ENCODE data around the gene CA11.

CA11 gene

DNA sequence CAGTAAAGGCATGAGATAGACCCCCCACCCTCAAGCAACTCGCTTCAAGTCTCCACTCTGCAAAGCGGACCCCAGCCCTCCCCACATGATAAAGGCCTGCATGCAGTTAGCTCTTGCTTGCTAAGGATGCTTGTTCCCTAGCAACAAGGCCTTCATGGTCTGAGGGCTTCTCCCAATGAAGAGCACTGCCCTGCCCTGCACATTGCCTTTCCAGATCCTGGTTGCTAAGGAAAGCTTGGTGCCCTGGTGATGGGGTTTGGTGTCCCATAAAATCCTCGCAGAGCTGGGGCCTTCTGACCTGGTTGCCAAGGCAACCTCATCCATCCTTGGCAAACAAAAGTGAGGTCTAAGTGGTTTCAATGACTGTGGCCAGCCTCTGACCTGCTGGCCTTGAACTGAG is 14.8 kb downstream of the CA11 start:
- CTCF ChIA-PET: no interaction called here
- POLR2A ChIA-PET (ENCODE audit: low non-redundant PET): interaction anchor here (0.5 kb wide), 1 partner anchor 120 kb away, joined by 3 read pairs; no protein-coding TSS in a partner anchor
- H3K27ac ChIP-seq: peak overlapping the region; percentile 99
- TF ChIP-seq, protein P1, sequence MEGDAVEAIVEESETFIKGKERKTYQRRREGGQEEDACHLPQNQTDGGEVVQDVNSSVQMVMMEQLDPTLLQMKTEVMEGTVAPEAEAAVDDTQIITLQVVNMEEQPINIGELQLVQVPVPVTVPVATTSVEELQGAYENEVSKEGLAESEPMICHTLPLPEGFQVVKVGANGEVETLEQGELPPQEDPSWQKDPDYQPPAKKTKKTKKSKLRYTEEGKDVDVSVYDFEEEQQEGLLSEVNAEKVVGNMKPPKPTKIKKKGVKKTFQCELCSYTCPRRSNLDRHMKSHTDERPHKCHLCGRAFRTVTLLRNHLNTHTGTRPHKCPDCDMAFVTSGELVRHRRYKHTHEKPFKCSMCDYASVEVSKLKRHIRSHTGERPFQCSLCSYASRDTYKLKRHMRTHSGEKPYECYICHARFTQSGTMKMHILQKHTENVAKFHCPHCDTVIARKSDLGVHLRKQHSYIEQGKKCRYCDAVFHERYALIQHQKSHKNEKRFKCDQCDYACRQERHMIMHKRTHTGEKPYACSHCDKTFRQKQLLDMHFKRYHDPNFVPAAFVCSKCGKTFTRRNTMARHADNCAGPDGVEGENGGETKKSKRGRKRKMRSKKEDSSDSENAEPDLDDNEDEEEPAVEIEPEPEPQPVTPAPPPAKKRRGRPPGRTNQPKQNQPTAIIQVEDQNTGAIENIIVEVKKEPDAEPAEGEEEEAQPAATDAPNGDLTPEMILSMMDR (conservative IDR thresholded peaks at IDR 0.05; ENCODE audit: low read depth): no peak
- no peak for DNase-seq (ENCODE audit: low spot score)

DNA sequence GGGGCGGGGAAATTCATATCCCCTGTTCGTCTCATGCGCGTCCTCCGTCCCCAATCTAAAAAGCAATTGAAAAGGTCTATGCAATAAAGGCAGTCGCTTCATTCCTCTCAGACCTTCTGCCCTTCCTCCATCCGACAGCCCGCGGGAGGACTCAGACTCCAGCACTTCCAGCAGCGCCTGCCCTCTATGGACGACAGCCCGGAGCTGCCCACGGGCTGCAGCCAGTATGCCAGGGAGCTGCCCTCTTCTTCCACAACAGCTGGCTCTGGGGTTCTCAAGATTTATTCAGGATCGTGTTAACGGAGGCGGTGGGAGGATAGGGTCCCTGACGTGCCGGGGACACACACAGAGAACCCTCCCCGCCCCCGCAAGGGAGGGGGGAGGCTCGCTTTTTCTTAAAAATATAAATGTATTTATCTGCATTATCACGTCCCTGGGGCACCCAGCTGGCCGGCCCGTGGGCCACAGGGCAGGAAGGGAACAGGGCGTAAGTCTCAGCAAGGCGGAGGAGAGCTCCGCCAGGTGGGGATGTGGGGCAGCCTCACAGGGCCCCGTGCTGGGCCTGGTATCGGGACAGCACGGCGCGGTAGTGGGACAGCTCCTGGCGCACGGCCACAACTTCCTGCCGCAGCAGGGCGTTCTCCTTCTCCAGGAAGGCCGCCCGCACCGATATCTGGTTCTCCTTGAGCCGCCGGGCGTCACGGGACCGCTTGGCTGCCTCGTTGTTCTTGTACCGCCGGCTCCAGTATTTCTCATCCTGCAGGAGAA is 15.5 kb downstream of the CA11 start:
- TF ChIP-seq, protein P1 (conservative IDR thresholded peaks at IDR 0.05; ENCODE audit: low read depth): no peak
- H3K27ac ChIP-seq: peak overlapping the region; percentile 99
- ChIA-PET POLR2A (ENCODE audit: low non-redundant PET) (interaction anchor here (0.5 to 1.0 kb wide), 2 partner anchors 29 to 121 kb away, joined by 3 read pairs; no protein-coding TSS in a partner anchor), CTCF (interaction anchor here (0.7 kb wide), 1 partner anchor 304 kb away, joined by 3 read pairs; no protein-coding TSS in a partner anchor)
- no peak for DNase-seq (ENCODE audit: low spot score)

DNA sequence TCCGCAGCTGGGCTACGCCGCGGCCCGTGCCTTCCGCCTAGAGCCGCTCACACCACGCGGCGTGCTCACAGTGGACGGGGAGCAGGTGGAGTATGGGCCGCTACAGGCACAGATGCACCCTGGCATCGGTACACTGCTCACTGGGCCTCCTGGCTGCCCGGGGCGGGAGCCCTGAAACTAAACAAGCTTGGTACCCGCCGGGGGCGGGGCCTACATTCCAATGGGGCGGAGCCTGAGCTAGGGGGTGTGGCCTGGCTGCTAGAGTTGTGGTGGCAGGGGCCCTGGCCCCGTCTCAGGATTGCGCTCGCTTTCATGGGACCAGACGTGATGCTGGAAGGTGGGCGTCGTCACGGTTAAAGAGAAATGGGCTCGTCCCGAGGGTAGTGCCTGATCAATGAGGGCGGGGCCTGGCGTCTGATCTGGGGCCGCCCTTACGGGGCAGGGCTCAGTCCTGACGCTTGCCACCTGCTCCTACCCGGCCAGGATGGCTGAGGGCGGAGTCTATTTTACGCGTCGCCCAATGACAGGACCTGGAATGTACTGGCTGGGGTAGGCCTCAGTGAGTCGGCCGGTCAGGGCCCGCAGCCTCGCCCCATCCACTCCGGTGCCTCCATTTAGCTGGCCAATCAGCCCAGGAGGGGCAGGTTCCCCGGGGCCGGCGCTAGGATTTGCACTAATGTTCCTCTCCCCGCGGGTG is 16.2 kb downstream of the CA11 start:
- CTCF ChIA-PET: no interaction called here
- TF ChIP-seq, protein P1 (conservative IDR thresholded peaks at IDR 0.05; ENCODE audit: low read depth): no peak
- H3K27ac ChIP-seq: peak overlapping the region; percentile 99
- DNase-seq (ENCODE audit: low spot score): no peak
- POLR2A ChIA-PET (ENCODE audit: low non-redundant PET): interaction anchor here (1.0 kb wide), 1 partner anchor 30 kb away, joined by 3 read pairs; no protein-coding TSS in a partner anchor

DNA sequence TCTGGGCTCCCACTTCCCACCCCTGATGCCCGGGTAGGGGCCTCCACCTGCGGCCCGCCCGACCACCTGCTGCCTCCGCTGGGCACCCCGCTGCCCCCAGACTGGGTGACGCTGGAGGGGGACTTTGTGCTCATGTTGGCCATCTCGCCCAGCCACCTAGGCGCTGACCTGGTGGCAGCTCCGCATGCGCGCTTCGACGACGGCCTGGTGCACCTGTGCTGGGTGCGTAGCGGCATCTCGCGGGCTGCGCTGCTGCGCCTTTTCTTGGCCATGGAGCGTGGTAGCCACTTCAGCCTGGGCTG is 16.7 kb downstream of the CA11 start:
- TF ChIP-seq, protein P1 (conservative IDR thresholded peaks at IDR 0.05; ENCODE audit: low read depth): no peak
- no peak for DNase-seq (ENCODE audit: low spot score)
- peak overlapping the region; percentile 99 for H3K27ac ChIP-seq
- ChIA-PET POLR2A (ENCODE audit: low non-redundant PET) (interaction anchor here (0.8 to 1.0 kb wide), 2 partner anchors 16 to 30 kb away, joined by 3 to 4 read pairs; no protein-coding TSS in a partner anchor), CTCF (no interaction called here)

DNA sequence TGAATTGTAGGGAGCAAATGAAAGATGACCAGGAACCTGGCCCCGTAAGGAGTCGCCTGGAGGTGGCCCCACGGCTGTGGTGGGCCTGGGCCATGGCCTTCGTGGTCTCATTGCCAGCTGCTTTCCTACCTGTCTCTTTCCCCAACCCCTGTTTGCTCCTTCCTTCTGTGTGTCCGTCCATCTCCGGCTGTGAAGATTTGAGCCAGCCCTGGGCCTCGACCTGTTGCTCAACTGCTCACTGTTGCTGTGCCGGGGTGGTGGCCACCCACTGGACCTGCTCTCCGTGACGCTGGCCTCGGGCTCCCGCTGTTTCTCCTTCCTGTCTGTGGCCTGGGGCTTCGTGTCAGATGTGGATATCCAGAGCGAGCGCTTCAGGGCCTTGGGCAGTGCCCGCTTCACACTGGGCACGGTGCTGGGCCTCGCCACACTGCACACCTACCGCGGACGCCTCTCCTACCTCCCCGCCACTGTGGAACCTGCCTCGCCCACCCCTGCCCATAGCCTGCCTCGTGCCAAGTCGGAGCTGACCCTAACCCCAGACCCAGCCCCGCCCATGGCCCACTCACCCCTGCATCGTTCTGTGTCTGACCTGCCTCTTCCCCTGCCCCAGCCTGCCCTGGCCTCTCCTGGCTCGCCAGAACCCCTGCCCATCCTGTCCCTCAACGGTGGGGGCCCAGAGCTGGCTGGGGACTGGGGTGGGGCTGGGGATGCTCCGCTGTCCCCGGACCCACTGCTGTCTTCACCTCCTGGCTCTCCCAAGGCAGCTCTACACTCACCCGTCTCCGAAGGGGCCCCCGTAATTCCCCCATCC is 17.3 kb downstream of the CA11 start:
- ChIA-PET CTCF (no interaction called here), POLR2A (ENCODE audit: low non-redundant PET) (interaction anchor here (0.8 to 1.6 kb wide), 2 partner anchors 10 to 15 kb away, joined by 4 read pairs; partner anchors contain the start of genes RPL18 and SPHK2)
- no peak for DNase-seq (ENCODE audit: low spot score)
- peak overlapping the region; percentile 99 for H3K27ac ChIP-seq
- TF ChIP-seq, protein P1 (conservative IDR thresholded peaks at IDR 0.05; ENCODE audit: low read depth): no peak

DNA sequence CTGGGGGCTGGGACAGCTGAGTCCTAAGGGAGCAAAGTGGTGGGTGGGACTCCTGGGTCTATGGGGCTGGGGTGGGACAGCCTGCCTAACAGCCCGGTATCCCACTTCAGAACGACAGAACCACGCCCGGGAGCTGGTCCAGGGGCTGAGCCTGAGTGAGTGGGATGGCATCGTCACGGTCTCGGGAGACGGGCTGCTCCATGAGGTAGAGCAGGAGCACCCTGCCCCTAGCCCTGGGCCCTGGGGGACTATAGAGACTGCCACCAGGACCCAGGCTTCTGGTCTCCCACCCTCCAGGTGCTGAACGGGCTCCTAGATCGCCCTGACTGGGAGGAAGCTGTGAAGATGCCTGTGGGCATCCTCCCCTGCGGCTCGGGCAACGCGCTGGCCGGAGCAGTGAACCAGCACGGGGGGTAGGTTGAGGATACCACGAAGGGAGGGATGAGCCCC is 18.1 kb downstream of the CA11 start:
- TF ChIP-seq, protein P1 (conservative IDR thresholded peaks at IDR 0.05; ENCODE audit: low read depth): no peak
- no peak for DNase-seq (ENCODE audit: low spot score)
- POLR2A ChIA-PET (ENCODE audit: low non-redundant PET): interaction anchor here (1.6 kb wide), 1 partner anchor 9 kb away, joined by 4 read pairs; the partner anchor contains the start of genes RPL18 and SPHK2
- H3K27ac ChIP-seq: peak overlapping the region; percentile 99
- CTCF ChIA-PET: interaction anchor here (0.5 to 0.9 kb wide), 2 partner anchors 12 to 47 kb away, joined by 3 read pairs; no protein-coding TSS in a partner anchor

Data from RWPE1 (cell line).